GM23248 (cell line): ENCODE measurements around the gene SOWAHC.

ENCODE experiments used
- EZH2 ChIP-seq: fragments of 200-600 bp; sonication (generic); IDR thresholded peaks from 2 replicates; pipeline ENCODE4 v1.6.1; 2018; ENCODE audit warnings: antibody characterized with exemption, mild to moderate bottlenecking; ENCODE audit not compliant: insufficient read depth, poor library complexity, severe bottlenecking
- EZH2phosphoT487 ChIP-seq: fragments of 200-600 bp; sonication (generic); IDR thresholded peaks from 2 replicates; pipeline ENCODE4 v1.6.1; 2018; ENCODE audit warnings: antibody characterized with exemption, moderate library complexity, mild to moderate bottlenecking, low read depth; ENCODE audit not compliant: insufficient read depth

DNA sequence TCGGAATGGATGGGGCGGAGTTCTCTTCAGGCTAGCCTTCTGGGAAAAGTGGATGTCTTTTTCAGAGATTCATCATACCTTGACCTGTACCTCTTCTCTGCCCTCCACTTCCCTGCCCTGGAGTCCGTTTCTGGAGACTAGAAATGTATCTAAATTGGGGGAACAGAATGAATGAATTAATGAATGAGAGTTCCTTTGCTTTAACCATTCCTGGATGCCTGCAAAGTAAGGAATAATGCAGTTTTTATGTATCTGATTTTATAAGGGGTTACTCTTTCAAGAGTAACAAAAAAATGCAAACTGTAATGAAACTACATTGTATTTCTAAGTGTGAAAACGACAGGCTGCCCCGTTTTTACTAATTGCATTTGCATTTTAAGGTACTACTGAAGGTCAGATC lies 2.0 kb downstream of the SOWAHC start:
- no peak for TF ChIP-seq EZH2
- TF ChIP-seq EZH2phosphoT487: no peak
